HG03575 (cell line): ENCODE data around the gene POMP.

Source experiments
- ATAC-seq: cut with Tn5 transposase; IDR thresholded peaks from one replicate; pipeline ENCODE4 v1.9.1; 2021; ENCODE audit not compliant: unreplicated experiment, insufficient number of reproducible peaks, low FRiP score; ENCODE audit errors: extremely low read depth

POMP gene

GRCh38 chr13:28723806-28724205 lies 64.9 kb downstream of the POMP start:
- ATAC-seq = no peak

- ATAC-seq = no peak
These were observed 66.2 kb downstream of the POMP start for GRCh38 chr13:28725046-28725610.
